ENCODE results near the gene ANAPC1.
"Not testable (repeated sequence)": the region's sequence is repeated elsewhere in the genome, so short reads cannot be mapped to it uniquely, and the experiment has no call there.

The ANAPC1 gene

GRCh38 chr2:111747410-111748115 lies 136.4 kb downstream of the ANAPC1 start:
- DNase-seq (ENCODE audit: low spot score); H3K27ac ChIP-seq (ENCODE audit: poor library complexity, severe bottlenecking); H3K9me3 ChIP-seq (ENCODE audit: severe bottlenecking); H3K27me3 ChIP-seq (ENCODE audit: insufficient read depth, poor library complexity, severe bottlenecking); H3K36me3 ChIP-seq (ENCODE audit: low read depth); H3K4me3 ChIP-seq (ENCODE audit: severe bottlenecking); H3K4me1 ChIP-seq (ENCODE audit: insufficient read depth, poor library complexity, severe bottlenecking): not testable (repeated sequence)
- ATAC-seq (ENCODE audit: low read depth), result peak; percentile 83
- TF ChIP-seq CTCF (IDR thresholded peaks at IDR 0.05; ENCODE audit: poor library complexity, severe bottlenecking), result peak; percentile 25

DNA sequence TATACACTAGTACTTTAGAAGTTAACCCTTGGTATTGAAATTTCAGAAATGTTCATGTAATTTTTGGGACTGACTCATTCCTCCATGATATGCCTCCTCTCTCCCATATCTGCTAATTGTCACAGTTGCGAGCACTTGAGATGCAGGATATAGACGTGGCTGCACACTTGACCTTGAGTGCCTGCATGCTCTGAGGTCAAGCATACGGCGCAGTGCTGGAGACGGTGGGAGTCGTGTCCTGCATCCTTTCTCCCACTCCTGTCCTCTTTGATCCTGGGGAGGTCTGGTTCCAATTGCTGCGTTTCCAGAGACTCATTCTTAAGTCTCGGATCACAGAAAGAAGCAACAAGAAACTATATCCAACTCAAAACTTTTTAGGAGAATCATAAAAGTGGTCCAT lies 139.2 kb downstream of the ANAPC1 start:
- not testable (repeated sequence) for DNase-seq (ENCODE audit: low spot score); H3K4me3 ChIP-seq (ENCODE audit: severe bottlenecking); H3K36me3 ChIP-seq (ENCODE audit: low read depth); H3K27me3 ChIP-seq (ENCODE audit: insufficient read depth, poor library complexity, severe bottlenecking); H3K9me3 ChIP-seq (ENCODE audit: severe bottlenecking); H3K4me1 ChIP-seq (ENCODE audit: insufficient read depth, poor library complexity, severe bottlenecking); H3K27ac ChIP-seq (ENCODE audit: poor library complexity, severe bottlenecking); ATAC-seq (ENCODE audit: low read depth)

- not testable (repeated sequence) for H3K9me3 ChIP-seq (ENCODE audit: severe bottlenecking); H3K4me3 ChIP-seq (ENCODE audit: severe bottlenecking); H3K36me3 ChIP-seq (ENCODE audit: low read depth); H3K27ac ChIP-seq (ENCODE audit: poor library complexity, severe bottlenecking); ATAC-seq (ENCODE audit: low read depth); H3K27me3 ChIP-seq (ENCODE audit: insufficient read depth, poor library complexity, severe bottlenecking); H3K4me1 ChIP-seq (ENCODE audit: insufficient read depth, poor library complexity, severe bottlenecking); DNase-seq (ENCODE audit: low spot score)
Measured at GRCh38 chr2:111741517-111741916, 142.5 kb downstream of the ANAPC1 start.

DNA sequence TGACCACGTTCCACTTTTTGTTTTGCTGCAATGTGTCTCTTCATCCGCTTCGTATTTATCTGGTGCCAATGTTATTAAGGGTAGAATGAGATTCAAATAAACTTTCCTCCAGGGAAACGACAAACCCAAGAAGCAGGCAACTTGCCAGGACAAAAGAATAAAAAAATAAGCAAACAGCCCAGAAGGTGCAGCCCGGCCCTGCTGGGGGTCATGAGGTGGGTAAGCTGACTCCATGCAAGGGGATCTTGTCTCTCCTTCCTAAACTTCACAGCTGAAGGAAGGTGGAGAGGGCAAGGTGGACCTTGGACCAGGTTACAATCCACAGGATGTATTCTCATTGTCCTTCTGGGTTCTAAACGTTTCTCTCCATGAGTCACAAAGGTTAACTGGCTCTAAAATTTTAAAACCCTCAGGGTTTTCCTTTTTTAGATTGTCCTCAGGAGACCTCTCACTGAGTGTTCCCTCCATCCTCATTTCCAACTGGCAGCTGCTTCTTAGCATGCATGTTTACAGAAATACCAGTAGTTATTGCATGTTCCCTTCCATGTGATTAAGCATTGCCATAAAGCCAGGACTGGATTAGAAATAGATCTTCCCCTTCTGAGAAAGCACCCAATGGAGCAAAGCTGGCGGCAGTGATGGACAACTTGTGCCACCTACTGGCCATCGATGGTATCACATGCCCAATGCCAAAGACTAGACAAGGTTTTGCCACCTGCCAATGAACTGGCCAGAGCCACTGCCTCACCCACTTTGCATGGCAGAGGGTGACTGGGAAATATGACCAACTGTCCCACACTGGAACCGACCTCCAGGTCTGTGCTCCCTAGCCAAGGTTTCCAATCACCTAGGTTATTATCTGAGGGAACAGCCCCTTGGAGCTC lies 147.9 kb downstream of the ANAPC1 start:
- H3K4me3 ChIP-seq (ENCODE audit: severe bottlenecking); H3K36me3 ChIP-seq (ENCODE audit: low read depth); DNase-seq (ENCODE audit: low spot score); H3K27ac ChIP-seq (ENCODE audit: poor library complexity, severe bottlenecking); H3K9me3 ChIP-seq (ENCODE audit: severe bottlenecking); H3K27me3 ChIP-seq (ENCODE audit: insufficient read depth, poor library complexity, severe bottlenecking); H3K4me1 ChIP-seq (ENCODE audit: insufficient read depth, poor library complexity, severe bottlenecking): not testable (repeated sequence)
- TF ChIP-seq CTCF (IDR thresholded peaks at IDR 0.05; ENCODE audit: poor library complexity, severe bottlenecking), result peak; percentile 32
- ATAC-seq (ENCODE audit: low read depth), result peak; percentile 84

DNA sequence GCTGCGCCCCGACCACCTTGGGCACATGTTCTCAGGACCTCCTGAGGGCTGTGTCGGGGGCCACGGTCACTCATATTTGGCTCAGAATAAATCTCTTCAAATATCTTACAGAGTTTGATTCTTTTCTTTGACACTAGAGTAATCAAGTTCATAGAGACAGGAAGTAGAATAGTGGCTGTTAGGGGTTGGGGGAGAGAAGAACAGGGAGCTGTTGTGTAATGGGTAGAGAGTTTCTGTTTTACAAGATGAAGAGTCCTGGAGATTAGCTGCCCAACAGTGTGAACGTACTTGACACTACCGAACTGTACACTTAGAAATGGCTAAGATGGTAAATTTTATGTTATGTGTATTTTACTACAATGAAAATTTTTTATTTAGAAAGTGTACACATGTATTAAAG lies 148.6 kb downstream of the ANAPC1 start:
- H3K27ac ChIP-seq (ENCODE audit: poor library complexity, severe bottlenecking); H3K27me3 ChIP-seq (ENCODE audit: insufficient read depth, poor library complexity, severe bottlenecking); H3K4me3 ChIP-seq (ENCODE audit: severe bottlenecking); DNase-seq (ENCODE audit: low spot score); H3K4me1 ChIP-seq (ENCODE audit: insufficient read depth, poor library complexity, severe bottlenecking); H3K9me3 ChIP-seq (ENCODE audit: severe bottlenecking); ATAC-seq (ENCODE audit: low read depth); H3K36me3 ChIP-seq (ENCODE audit: low read depth): not testable (repeated sequence)

GRCh38 chr2:111729812-111730458 lies 154.1 kb downstream of the ANAPC1 start:
- not testable (repeated sequence) for H3K27me3 ChIP-seq (ENCODE audit: insufficient read depth, poor library complexity, severe bottlenecking); H3K9me3 ChIP-seq (ENCODE audit: severe bottlenecking); H3K4me3 ChIP-seq (ENCODE audit: severe bottlenecking); H3K4me1 ChIP-seq (ENCODE audit: insufficient read depth, poor library complexity, severe bottlenecking); ATAC-seq (ENCODE audit: low read depth); DNase-seq (ENCODE audit: low spot score); H3K27ac ChIP-seq (ENCODE audit: poor library complexity, severe bottlenecking); H3K36me3 ChIP-seq (ENCODE audit: low read depth)

- not testable (repeated sequence) for H3K4me1 ChIP-seq (ENCODE audit: insufficient read depth, poor library complexity, severe bottlenecking)
Measured at GRCh38 chr2:111727611-111728110, 156.3 kb downstream of the ANAPC1 start.

GRCh38 chr2:111725742-111726141 lies 158.3 kb downstream of the ANAPC1 start:
- H3K4me1 ChIP-seq (ENCODE audit: insufficient read depth, poor library complexity, severe bottlenecking); H3K4me3 ChIP-seq (ENCODE audit: severe bottlenecking); H3K9me3 ChIP-seq (ENCODE audit: severe bottlenecking); H3K27ac ChIP-seq (ENCODE audit: poor library complexity, severe bottlenecking); H3K36me3 ChIP-seq (ENCODE audit: low read depth); DNase-seq (ENCODE audit: low spot score); H3K27me3 ChIP-seq (ENCODE audit: insufficient read depth, poor library complexity, severe bottlenecking): not testable (repeated sequence)
- ATAC-seq (ENCODE audit: low read depth), result peak; percentile 28; the same call in 1 of the 3 replicates

More at GRCh38 chr2:111727611-111728110, 156.3 kb downstream of the ANAPC1 start:
- ATAC-seq (ENCODE audit: low read depth), result peak; percentile 85
- not testable (repeated sequence) for H3K4me3 ChIP-seq (ENCODE audit: severe bottlenecking); H3K36me3 ChIP-seq (ENCODE audit: low read depth); H3K27ac ChIP-seq (ENCODE audit: poor library complexity, severe bottlenecking); H3K9me3 ChIP-seq (ENCODE audit: severe bottlenecking); H3K27me3 ChIP-seq (ENCODE audit: insufficient read depth, poor library complexity, severe bottlenecking)
- peak; percentile 75 for DNase-seq (ENCODE audit: low spot score)

DNA sequence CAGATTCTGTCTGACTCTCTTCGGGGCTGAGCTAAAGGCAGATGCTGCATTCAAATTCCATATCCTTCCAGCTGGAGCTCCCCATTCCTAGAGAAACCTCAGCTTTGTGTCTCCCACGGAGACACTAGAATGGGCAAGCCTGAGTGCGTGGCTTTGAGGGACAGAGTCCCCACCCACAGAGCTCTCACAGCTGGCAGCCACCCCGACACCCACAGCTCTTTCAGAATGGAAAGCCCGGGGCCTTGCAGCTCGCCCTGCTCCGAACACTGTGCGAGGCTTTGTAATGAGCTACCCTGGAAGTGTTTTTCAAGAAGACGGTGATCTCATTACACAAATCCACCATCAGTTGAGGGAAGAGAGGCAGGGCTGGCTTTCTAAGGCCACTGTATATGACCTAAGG lies 164.4 kb downstream of the ANAPC1 start:
- not testable (repeated sequence) for DNase-seq (ENCODE audit: low spot score); H3K27me3 ChIP-seq (ENCODE audit: insufficient read depth, poor library complexity, severe bottlenecking); H3K27ac ChIP-seq (ENCODE audit: poor library complexity, severe bottlenecking); ATAC-seq (ENCODE audit: low read depth); H3K9me3 ChIP-seq (ENCODE audit: severe bottlenecking); H3K4me1 ChIP-seq (ENCODE audit: insufficient read depth, poor library complexity, severe bottlenecking); H3K4me3 ChIP-seq (ENCODE audit: severe bottlenecking); H3K36me3 ChIP-seq (ENCODE audit: low read depth)
